MM.1S (cell line): ENCODE measurements around the gene LHFPL5.

Experiments used
- DNase-seq: peaks from one replicate; pipeline ENCODE4 v3.0.0-alpha.2; 2015
- H2AFZ ChIP-seq: fragments of 300-600 bp; sonication (generic); 2 replicates; pipeline ENCODE4 v1.6.0; 2016; ENCODE audit warnings: antibody characterized with exemption, low read length
- H3F3A ChIP-seq: fragments of 300-600 bp; sonication (generic); 2 replicates; pipeline ENCODE4 v1.6.1; 2016; ENCODE audit warnings: mild to moderate bottlenecking, antibody characterized with exemption, low read length, moderate library complexity, mixed read lengths; ENCODE audit not compliant: insufficient read depth
- H3K27ac ChIP-seq: fragments of 300-600 bp; sonication (generic); 2 replicates; pipeline ENCODE4 v1.5.1; 2016; ENCODE audit warnings: mild to moderate bottlenecking, low read length
- H3K27me3 ChIP-seq: fragments of 300-600 bp; sonication (generic); replicated peaks from 2 replicates; pipeline ENCODE4 v1.6.0; 2016; ENCODE audit warnings: low read length; ENCODE audit not compliant: insufficient read depth
- H3K36me3 ChIP-seq: fragments of 300-600 bp; sonication (generic); replicated peaks from 2 replicates; pipeline ENCODE4 v1.6.1; 2016; ENCODE audit warnings: mild to moderate bottlenecking, low read length, mixed read lengths; ENCODE audit not compliant: insufficient read depth
- H3K4me1 ChIP-seq: fragments of 300-600 bp; sonication (generic); 2 replicates; pipeline ENCODE4 v1.6.1; 2016; ENCODE audit warnings: low read length, mixed read lengths
- H3K4me2 ChIP-seq: fragments of 300-600 bp; sonication (generic); 2 replicates; pipeline ENCODE4 v1.6.0; 2016; ENCODE audit warnings: low read depth, low read length
- H3K4me3 ChIP-seq: fragments of 300-600 bp; sonication (generic); 2 replicates; pipeline ENCODE4 v1.5.1; 2016; ENCODE audit warnings: low read length, mixed read lengths
- H3K79me2 ChIP-seq: fragments of 300-600 bp; sonication (generic); 2 replicates; pipeline ENCODE4 v1.6.1; 2016; ENCODE audit warnings: mixed run types, low read length, mixed read lengths
- H3K9ac ChIP-seq: fragments of 300-600 bp; sonication (generic); 2 replicates; pipeline ENCODE4 v1.6.1; 2016; ENCODE audit warnings: low read length, mixed read lengths
- H3K9me2 ChIP-seq: fragments of 300-600 bp; sonication (generic); replicated peaks from 2 replicates; pipeline ENCODE4 v1.6.1; 2016; ENCODE audit warnings: mild to moderate bottlenecking, low read length, mixed read lengths; ENCODE audit not compliant: insufficient read depth
- H3K9me3 ChIP-seq: fragments of 300-600 bp; sonication (generic); replicated peaks from 2 replicates; pipeline ENCODE4 v1.6.1; 2016; ENCODE audit warnings: mild to moderate bottlenecking, low read length, mixed read lengths; ENCODE audit not compliant: insufficient read depth
- H4K20me1 ChIP-seq: fragments of 300-600 bp; sonication (generic); 2 replicates; pipeline ENCODE4 v1.6.1; 2016; ENCODE audit warnings: mild to moderate bottlenecking, low read length, moderate library complexity, mixed read lengths; ENCODE audit not compliant: insufficient read depth
- CTCF ChIP-seq: fragments of 300-600 bp; sonication (generic); IDR thresholded peaks from 2 replicates; pipeline ENCODE4 v1.5.1; 2016; ENCODE audit warnings: antibody characterized with exemption, low read length, mixed read lengths
- EZH2 ChIP-seq: fragments of 300-600 bp; sonication (generic); optimal IDR thresholded peaks from 2 replicates; pipeline ENCODE3; 2017; ENCODE audit warnings: low read depth, mild to moderate bottlenecking, antibody characterized with exemption, low read length, mixed read lengths
- EZH2phosphoT487 ChIP-seq: fragments of 300-600 bp; sonication (generic); IDR thresholded peaks from 2 replicates; pipeline ENCODE4 v1.6.1; 2018; ENCODE audit warnings: antibody characterized with exemption, low read length

Gene LHFPL5

GRCh38 chr6:35777356-35778102 is 27.6 kb upstream of the LHFPL5 start:
- DNase-seq: no peak
- TF ChIP-seq EZH2 (no peak), CTCF (no peak)
- no peaks in the 10 kb centered on the region for H3K79me2 ChIP-seq
- H3K27me3 ChIP-seq: peaks cover 10% of the 10 kb centered on the region
- no peak overlapping the region for H3K9ac ChIP-seq
- H3K9me2 ChIP-seq: no peaks in the 10 kb centered on the region
- no peak overlapping the region for H3K4me3 ChIP-seq
- H2AFZ ChIP-seq: no peak overlapping the region
- H3K27ac ChIP-seq: no peak overlapping the region
- no peaks in the 10 kb centered on the region for H3K4me1 ChIP-seq
- no peaks in the 10 kb centered on the region for H3K36me3 ChIP-seq
- H3K9me3 ChIP-seq: no peaks in the 10 kb centered on the region
- H4K20me1 ChIP-seq: no peaks in the 10 kb centered on the region
- H3K4me2 ChIP-seq: no peak overlapping the region
- no peaks in the 10 kb centered on the region for H3F3A ChIP-seq

- DNase-seq: no peak
- Histone ChIP-seq H3K27me3 (peaks cover 10% of the 10 kb centered on the region), H2AFZ (no peak overlapping the region), H4K20me1 (no peaks in the 10 kb centered on the region), H3K9me2 (no peaks in the 10 kb centered on the region), H3K4me2 (no peak overlapping the region), H3K36me3 (no peaks in the 10 kb centered on the region), H3K79me2 (no peaks in the 10 kb centered on the region), H3K4me1 (no peaks in the 10 kb centered on the region), H3K9ac (no peak overlapping the region), H3K27ac (no peak overlapping the region), H3K4me3 (no peak overlapping the region), H3F3A (no peaks in the 10 kb centered on the region), H3K9me3 (no peaks in the 10 kb centered on the region)
- no peak for TF ChIP-seq EZH2
- TF ChIP-seq EZH2phosphoT487: no peak
- no peak for TF ChIP-seq CTCF
Measured at GRCh38 chr6:35778437-35778836, 26.7 kb upstream of the LHFPL5 start.

- H4K20me1 ChIP-seq: no peaks in the 10 kb centered on the region
- no peak within 1 kb of the TSS for H3K27ac ChIP-seq
- H3K4me2 ChIP-seq: no peak within 1 kb of the TSS
- H3K79me2 ChIP-seq: no peaks in the 10 kb centered on the region
- TF ChIP-seq EZH2phosphoT487: no peak
- no peak for TF ChIP-seq CTCF
- H3F3A ChIP-seq: no peaks in the 10 kb centered on the region
- H2AFZ ChIP-seq: no peak within 1 kb of the TSS
- DNase-seq: no peak
- no peaks in the 10 kb centered on the region for H3K36me3 ChIP-seq
- no peaks in the 10 kb centered on the region for H3K4me1 ChIP-seq
- H3K4me3 ChIP-seq: no peak within 1 kb of the TSS
- H3K27me3 ChIP-seq: peaks cover 8% of the 10 kb centered on the region
- H3K9me3 ChIP-seq: no peaks in the 10 kb centered on the region
- H3K9me2 ChIP-seq: no peaks in the 10 kb centered on the region
- H3K9ac ChIP-seq: no peak within 1 kb of the TSS
Measured at GRCh38 chr6:35780719-35781118, 24.4 kb upstream of the LHFPL5 start, which contains the start of gene CLPSL1. CLPSL1 (plus strand) TSS chr6:35781019; CDS start chr6:35781111, 92 bp downstream.
